ENCODE data around the gene NPPB. TPM values are rescaled to one million over a fixed set of nuclear protein-coding genes. Genes with fewer than 3 reads are reported as not detected.

NPPB gene
- total and polyA plus RNA-seq, 2 experiments from 2014 or later: 3.9 to 6.7 TPM

DNA sequence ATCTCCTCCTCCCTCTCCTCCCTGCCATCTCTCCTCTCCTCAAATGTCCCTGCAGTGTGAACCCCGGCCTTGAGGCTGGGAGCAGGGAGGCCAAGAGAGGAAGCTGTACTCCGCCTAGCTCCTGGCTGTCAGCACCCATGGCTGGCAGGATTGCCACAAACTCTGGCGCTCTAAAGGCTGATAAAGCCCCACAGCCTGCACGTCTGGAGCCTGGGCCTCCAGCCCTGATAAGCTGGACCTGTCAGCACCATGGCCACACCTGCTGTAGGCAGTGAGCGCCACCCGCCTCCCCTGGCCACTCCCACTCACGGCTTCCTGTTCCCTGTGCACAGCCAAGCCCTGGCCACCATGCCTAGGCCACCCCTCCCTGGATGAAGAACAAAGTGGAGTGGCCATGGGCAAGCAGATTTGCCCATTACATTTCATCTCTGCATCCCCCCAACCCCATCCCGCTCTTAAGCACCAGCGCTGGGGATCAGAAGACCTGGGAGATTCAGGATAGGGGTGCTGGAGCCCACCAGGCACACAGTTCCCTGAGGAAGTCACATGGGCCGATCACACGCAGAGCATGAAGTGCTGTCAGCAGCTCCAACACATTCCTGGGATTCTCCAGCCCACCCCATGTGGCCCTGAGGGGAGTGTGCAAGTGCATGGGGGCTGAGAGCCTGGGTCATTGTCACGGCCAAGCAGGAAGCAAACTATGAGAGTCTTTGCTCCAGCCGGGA lies 24.2 kb upstream of the NPPB start:
- H3K4me1 ChIP-seq (ENCODE audit: insufficient read depth): peaks cover 9% of the 10 kb centered on the region
- H3K4me2 ChIP-seq: no peak overlapping the region
- H3K79me2 ChIP-seq: no peaks in the 10 kb centered on the region
- no peak overlapping the region for H2AFZ ChIP-seq
- H3K9me2 ChIP-seq (replicated peaks; ENCODE audit: insufficient read depth): no peaks in the 10 kb centered on the region
- 39% methylated on average over 12 of the region's 13 CpGs for WGBS (ENCODE audit: low lambda C conversion rate, missing lambda C conversion rate)
- no peak overlapping the region for H3K4me3 ChIP-seq
- DNase-seq (ENCODE audit: low spot score): peak; percentile 85
- no peaks in the 10 kb centered on the region for H4K20me1 ChIP-seq (ENCODE audit: insufficient read depth, poor library complexity, severe bottlenecking)
- H3K36me3 ChIP-seq (replicated peaks; ENCODE audit: insufficient read depth, low read depth): no peaks in the 10 kb centered on the region
- H3K9me3 ChIP-seq (ENCODE audit: low read depth): no peaks in the 10 kb centered on the region
- no peak overlapping the region for H3K27ac ChIP-seq
- H3K27me3 ChIP-seq: no peaks in the 10 kb centered on the region
- TF ChIP-seq EZH2 (IDR thresholded peaks at IDR 0.05; ENCODE audit: borderline replicate concordance): no peak
- TF ChIP-seq, protein P1, sequence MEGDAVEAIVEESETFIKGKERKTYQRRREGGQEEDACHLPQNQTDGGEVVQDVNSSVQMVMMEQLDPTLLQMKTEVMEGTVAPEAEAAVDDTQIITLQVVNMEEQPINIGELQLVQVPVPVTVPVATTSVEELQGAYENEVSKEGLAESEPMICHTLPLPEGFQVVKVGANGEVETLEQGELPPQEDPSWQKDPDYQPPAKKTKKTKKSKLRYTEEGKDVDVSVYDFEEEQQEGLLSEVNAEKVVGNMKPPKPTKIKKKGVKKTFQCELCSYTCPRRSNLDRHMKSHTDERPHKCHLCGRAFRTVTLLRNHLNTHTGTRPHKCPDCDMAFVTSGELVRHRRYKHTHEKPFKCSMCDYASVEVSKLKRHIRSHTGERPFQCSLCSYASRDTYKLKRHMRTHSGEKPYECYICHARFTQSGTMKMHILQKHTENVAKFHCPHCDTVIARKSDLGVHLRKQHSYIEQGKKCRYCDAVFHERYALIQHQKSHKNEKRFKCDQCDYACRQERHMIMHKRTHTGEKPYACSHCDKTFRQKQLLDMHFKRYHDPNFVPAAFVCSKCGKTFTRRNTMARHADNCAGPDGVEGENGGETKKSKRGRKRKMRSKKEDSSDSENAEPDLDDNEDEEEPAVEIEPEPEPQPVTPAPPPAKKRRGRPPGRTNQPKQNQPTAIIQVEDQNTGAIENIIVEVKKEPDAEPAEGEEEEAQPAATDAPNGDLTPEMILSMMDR (IDR thresholded peaks at IDR 0.05; ENCODE audit: poor library complexity): no peak
- no peak for TF ChIP-seq EZH2phosphoT487 (IDR thresholded peaks at IDR 0.05; ENCODE audit: low read depth, severe bottlenecking, unreplicated experiment)

DNA sequence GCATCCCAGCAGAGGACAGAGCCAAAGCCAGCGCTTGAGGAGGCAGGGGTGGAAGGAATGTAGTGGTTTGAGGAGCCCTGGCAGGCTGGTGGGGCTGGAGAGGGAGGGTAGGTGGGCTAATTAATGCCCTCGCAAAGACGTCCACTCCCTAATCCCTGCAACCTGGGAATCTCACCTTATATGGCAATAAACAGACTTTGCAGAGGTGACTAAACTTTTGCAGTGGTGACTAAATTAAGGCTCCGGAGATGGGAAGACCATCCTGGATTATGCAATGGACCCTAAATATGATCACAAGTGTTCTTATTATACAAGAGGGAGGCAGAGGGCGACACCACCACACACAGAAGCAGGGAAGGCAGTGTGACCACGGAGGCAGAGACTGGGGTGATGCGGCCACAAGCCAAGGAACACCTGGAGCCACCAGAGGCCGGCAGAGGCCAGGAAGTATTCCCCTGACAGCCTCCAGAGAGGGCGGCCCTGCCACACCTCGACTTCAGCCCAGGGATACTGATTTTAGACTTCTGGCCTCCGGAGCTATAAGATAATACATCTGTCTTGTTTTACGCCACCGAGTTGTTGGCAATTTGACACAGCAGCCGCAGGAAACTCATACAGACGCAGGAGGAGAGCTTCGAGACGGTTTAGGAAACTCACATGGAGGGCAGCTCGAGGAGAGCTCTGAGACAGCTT lies 23.1 kb upstream of the NPPB start:
- no peaks in the 10 kb centered on the region for H3K36me3 ChIP-seq (replicated peaks; ENCODE audit: insufficient read depth, low read depth)
- no peak overlapping the region for H3K4me2 ChIP-seq
- H3K4me3 ChIP-seq: no peak overlapping the region
- no peaks in the 10 kb centered on the region for H3K9me2 ChIP-seq (replicated peaks; ENCODE audit: insufficient read depth)
- H2AFZ ChIP-seq: no peak overlapping the region
- H3K27me3 ChIP-seq: no peaks in the 10 kb centered on the region
- no peaks in the 10 kb centered on the region for H4K20me1 ChIP-seq (ENCODE audit: insufficient read depth, poor library complexity, severe bottlenecking)
- DNase-seq (ENCODE audit: low spot score): no peak
- WGBS (ENCODE audit: low lambda C conversion rate, missing lambda C conversion rate): 86% methylated on average over 18 of the region's 18 CpGs
- TF ChIP-seq, protein P1 (IDR thresholded peaks at IDR 0.05; ENCODE audit: poor library complexity): no peak
- TF ChIP-seq EZH2phosphoT487 (IDR thresholded peaks at IDR 0.05; ENCODE audit: low read depth, severe bottlenecking, unreplicated experiment) (no peak), EZH2 (IDR thresholded peaks at IDR 0.05; ENCODE audit: borderline replicate concordance) (no peak)
- H3K4me1 ChIP-seq (ENCODE audit: insufficient read depth): peaks cover 9% of the 10 kb centered on the region
- no peak overlapping the region for H3K27ac ChIP-seq
- H3K9me3 ChIP-seq (ENCODE audit: low read depth): no peaks in the 10 kb centered on the region
- H3K79me2 ChIP-seq: no peaks in the 10 kb centered on the region

DNA sequence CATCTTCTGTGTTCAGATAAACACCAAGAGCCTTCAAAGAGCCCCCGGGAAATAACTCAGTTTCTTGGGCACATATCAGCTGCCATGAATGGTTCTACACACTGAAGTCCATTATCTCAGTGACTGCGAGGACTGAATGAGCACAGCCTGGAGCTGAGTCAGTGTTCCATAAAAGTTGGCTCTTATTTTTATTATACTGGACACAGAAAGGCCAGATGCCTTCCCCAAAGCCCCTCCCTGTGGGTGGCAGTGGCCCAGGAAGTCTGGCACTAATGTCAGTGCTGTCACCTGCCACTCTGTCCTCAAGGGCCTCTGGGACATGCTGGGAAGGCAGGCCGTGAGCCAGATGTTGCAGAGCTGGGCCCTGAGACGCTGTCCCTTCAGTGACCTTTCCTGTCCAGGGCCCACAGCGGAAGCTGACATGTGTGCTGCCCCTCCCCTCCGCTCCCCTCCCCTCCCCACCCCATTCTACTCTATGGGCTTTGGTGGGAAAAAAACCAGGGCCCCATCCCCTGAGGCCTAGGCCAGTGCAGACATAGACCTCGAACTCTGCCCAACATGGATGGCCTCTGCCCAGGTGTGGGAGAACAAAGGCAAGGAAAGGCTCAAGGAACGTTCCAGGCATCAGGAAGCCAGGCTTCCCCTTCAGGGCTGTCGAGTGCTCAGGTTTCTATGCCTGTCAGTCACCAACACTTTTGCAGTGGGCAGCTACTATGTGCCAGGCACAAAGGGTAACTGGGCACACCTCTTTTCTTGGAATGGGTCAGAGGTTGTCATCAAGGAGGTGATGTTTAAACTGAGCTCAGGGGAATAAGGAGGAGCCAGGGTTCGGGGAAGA lies 22.4 kb upstream of the NPPB start:
- Histone ChIP-seq H3K36me3 (replicated peaks; ENCODE audit: insufficient read depth, low read depth) (no peaks in the 10 kb centered on the region), H3K4me1 (ENCODE audit: insufficient read depth) (peaks cover 9% of the 10 kb centered on the region), H4K20me1 (ENCODE audit: insufficient read depth, poor library complexity, severe bottlenecking) (no peaks in the 10 kb centered on the region), H3K27me3 (no peaks in the 10 kb centered on the region), H3K4me2 (no peak overlapping the region), H3K4me3 (no peak overlapping the region), H2AFZ (no peak overlapping the region), H3K27ac (no peak overlapping the region), H3K9me2 (replicated peaks; ENCODE audit: insufficient read depth) (no peaks in the 10 kb centered on the region), H3K79me2 (no peaks in the 10 kb centered on the region), H3K9me3 (ENCODE audit: low read depth) (no peaks in the 10 kb centered on the region)
- TF ChIP-seq EZH2 (IDR thresholded peaks at IDR 0.05; ENCODE audit: borderline replicate concordance) (no peak), EZH2phosphoT487 (IDR thresholded peaks at IDR 0.05; ENCODE audit: low read depth, severe bottlenecking, unreplicated experiment) (no peak)
- TF ChIP-seq, protein P1 (IDR thresholded peaks at IDR 0.05; ENCODE audit: poor library complexity): no peak
- no peak for DNase-seq (ENCODE audit: low spot score)
- WGBS (ENCODE audit: low lambda C conversion rate, missing lambda C conversion rate): 62% methylated on average over 10 of the region's 10 CpGs

Data from hepatocyte (in vitro differentiated cells).